OCI-LY1 (cell line): ENCODE data around the gene ATP5F1C.

Experiments used
- H2AFZ ChIP-seq: fragments of 200-600 bp; sonication (generic), shearing (Covaris generic); 2 replicates; pipeline ENCODE4 v1.6.0; 2014; ENCODE audit warnings: antibody characterized with exemption, mild to moderate bottlenecking, low read length
- H3F3A ChIP-seq: fragments of 200-600 bp; sonication (generic), shearing (Covaris generic); 2 replicates; pipeline ENCODE4 v1.6.0; 2014; ENCODE audit warnings: mild to moderate bottlenecking, antibody characterized with exemption, low read length, moderate library complexity; ENCODE audit not compliant: insufficient read depth
- H3K27ac ChIP-seq: fragments of 200-600 bp; sonication (generic); 2 replicates; pipeline ENCODE4 v1.5.1; 2014; ENCODE audit warnings: low read length, mixed run types, mild to moderate bottlenecking, low read depth; ENCODE audit not compliant: poor library complexity, severe bottlenecking
- H3K27me3 ChIP-seq: fragments of 200-600 bp; sonication (generic); 2 replicates; pipeline ENCODE4 v1.6.0; 2014; ENCODE audit warnings: antibody characterized with exemption, mild to moderate bottlenecking, low read length, moderate library complexity; ENCODE audit not compliant: insufficient read depth
- H3K36me3 ChIP-seq: fragments of 200-600 bp; sonication (generic); 2 replicates; pipeline ENCODE4 v1.6.1; 2014; ENCODE audit warnings: mild to moderate bottlenecking, antibody characterized with exemption, low read length, moderate library complexity, mixed read lengths; ENCODE audit not compliant: insufficient read depth
- H3K4me1 ChIP-seq: fragments of 200-600 bp; sonication (generic); 2 replicates; pipeline ENCODE4 v1.5.1; 2014; ENCODE audit warnings: mild to moderate bottlenecking, low read length, moderate library complexity; ENCODE audit not compliant: insufficient read depth, severe bottlenecking
- H3K4me2 ChIP-seq: fragments of 200-600 bp; sonication (generic), shearing (Covaris generic); 2 replicates; pipeline ENCODE4 v1.6.1; 2014; ENCODE audit warnings: low read length
- H3K4me3 ChIP-seq: fragments of 200-600 bp; sonication (generic); 2 replicates; pipeline ENCODE4 v1.5.1; 2014; ENCODE audit warnings: low read length, low read depth, mild to moderate bottlenecking, mixed read lengths; ENCODE audit not compliant: poor library complexity, severe bottlenecking
- H3K79me2 ChIP-seq: fragments of 200-600 bp; shearing (Covaris generic); 2 replicates; pipeline ENCODE4 v1.6.1; 2016; ENCODE audit warnings: mixed run types, low read length, mixed read lengths; ENCODE audit not compliant: insufficient read depth
- H3K9ac ChIP-seq: fragments of 200-600 bp; sonication (generic), shearing (Covaris generic); 2 replicates; pipeline ENCODE4 v1.6.1; 2014; ENCODE audit warnings: mild to moderate bottlenecking, low read length, mixed read lengths
- H3K9me2 ChIP-seq: fragments of 200-600 bp; sonication (generic), shearing (Covaris generic); 2 replicates; pipeline ENCODE4 v1.6.1; 2014; ENCODE audit warnings: low read depth, mild to moderate bottlenecking, low read length, mixed read lengths
- H3K9me3 ChIP-seq: fragments of 200-600 bp; shearing (Covaris generic); 2 replicates; pipeline ENCODE4 v1.6.1; 2014; ENCODE audit warnings: low read length, mixed read lengths
- H4K20me1 ChIP-seq: fragments of 200-600 bp; sonication (generic), shearing (Covaris generic); 2 replicates; pipeline ENCODE4 v1.6.0; 2016; ENCODE audit warnings: mild to moderate bottlenecking, low read length; ENCODE audit not compliant: insufficient read depth
- CTCF ChIP-seq: fragments of 200-600 bp; sonication (generic), shearing (Covaris generic); IDR thresholded peaks from 2 replicates; pipeline ENCODE4 v1.5.1; 2017; ENCODE audit warnings: mild to moderate bottlenecking, antibody characterized with exemption, low read length, moderate library complexity, mixed read lengths
- EZH2 ChIP-seq: fragments of 200-600 bp; sonication (generic), shearing (Covaris generic); IDR thresholded peaks from 2 replicates; pipeline ENCODE4 v1.8.0; 2017; ENCODE audit warnings: borderline replicate concordance, mixed run types, mild to moderate bottlenecking, antibody characterized with exemption, low read length, moderate library complexity, mixed read lengths

The ATP5F1C gene

GRCh38 chr10:7756360-7756992 is 31.5 kb upstream of the ATP5F1C start:
- TF ChIP-seq CTCF (peak; percentile 68), EZH2 (no peak)
- H3K36me3 ChIP-seq = peaks cover 75% of the 10 kb centered on the region
- H3K4me1 ChIP-seq = no peaks in the 10 kb centered on the region

GRCh38 chr10:7763929-7764328 is 24.0 kb upstream of the ATP5F1C start:
- Histone ChIP-seq H3F3A (no peaks in the 10 kb centered on the region), H3K9me2 (no peaks in the 10 kb centered on the region), H3K9ac (no peak overlapping the region), H3K4me3 (no peak overlapping the region), H3K36me3 (peaks cover 75% of the 10 kb centered on the region), H3K9me3 (no peaks in the 10 kb centered on the region), H3K4me2 (no peak overlapping the region), H3K27ac (no peak overlapping the region), H4K20me1 (no peaks in the 10 kb centered on the region), H2AFZ (no peak overlapping the region), H3K27me3 (no peaks in the 10 kb centered on the region), H3K4me1 (no peaks in the 10 kb centered on the region), H3K79me2 (no peaks in the 10 kb centered on the region)
- TF ChIP-seq CTCF (no peak), EZH2 (no peak)

More at GRCh38 chr10:7756360-7756992, 31.5 kb upstream of the ATP5F1C start:
- H3K4me3 ChIP-seq = no peak overlapping the region
- H3K9me2 ChIP-seq = no peaks in the 10 kb centered on the region
- H3K9me3 ChIP-seq = no peaks in the 10 kb centered on the region
- H3K27ac ChIP-seq = no peak overlapping the region
- H3K27me3 ChIP-seq = no peaks in the 10 kb centered on the region
- no peak overlapping the region for H3K4me2 ChIP-seq
- H2AFZ ChIP-seq = no peak overlapping the region
- H4K20me1 ChIP-seq = no peaks in the 10 kb centered on the region
- H3F3A ChIP-seq = no peaks in the 10 kb centered on the region
- H3K79me2 ChIP-seq = no peaks in the 10 kb centered on the region
- no peak overlapping the region for H3K9ac ChIP-seq

GRCh38 chr10:7766241-7766640 is 21.7 kb upstream of the ATP5F1C start:
- Histone ChIP-seq H2AFZ (no peak overlapping the region), H3K9me2 (no peaks in the 10 kb centered on the region), H3K4me2 (no peak overlapping the region), H3K4me3 (no peak overlapping the region), H3F3A (no peaks in the 10 kb centered on the region), H3K9me3 (no peaks in the 10 kb centered on the region), H3K4me1 (no peaks in the 10 kb centered on the region), H3K36me3 (peaks cover 74% of the 10 kb centered on the region), H4K20me1 (no peaks in the 10 kb centered on the region), H3K9ac (no peak overlapping the region), H3K27ac (no peak overlapping the region), H3K27me3 (no peaks in the 10 kb centered on the region), H3K79me2 (no peaks in the 10 kb centered on the region)
- TF ChIP-seq EZH2 (no peak), CTCF (no peak)
